ENCODE results near the gene BNC2. TPM values are rescaled to one million over a fixed set of nuclear protein-coding genes. Genes with fewer than 3 reads are reported as not detected.

The BNC2 gene
- total RNA-seq, 1 donor = 53.9 TPM

DNA sequence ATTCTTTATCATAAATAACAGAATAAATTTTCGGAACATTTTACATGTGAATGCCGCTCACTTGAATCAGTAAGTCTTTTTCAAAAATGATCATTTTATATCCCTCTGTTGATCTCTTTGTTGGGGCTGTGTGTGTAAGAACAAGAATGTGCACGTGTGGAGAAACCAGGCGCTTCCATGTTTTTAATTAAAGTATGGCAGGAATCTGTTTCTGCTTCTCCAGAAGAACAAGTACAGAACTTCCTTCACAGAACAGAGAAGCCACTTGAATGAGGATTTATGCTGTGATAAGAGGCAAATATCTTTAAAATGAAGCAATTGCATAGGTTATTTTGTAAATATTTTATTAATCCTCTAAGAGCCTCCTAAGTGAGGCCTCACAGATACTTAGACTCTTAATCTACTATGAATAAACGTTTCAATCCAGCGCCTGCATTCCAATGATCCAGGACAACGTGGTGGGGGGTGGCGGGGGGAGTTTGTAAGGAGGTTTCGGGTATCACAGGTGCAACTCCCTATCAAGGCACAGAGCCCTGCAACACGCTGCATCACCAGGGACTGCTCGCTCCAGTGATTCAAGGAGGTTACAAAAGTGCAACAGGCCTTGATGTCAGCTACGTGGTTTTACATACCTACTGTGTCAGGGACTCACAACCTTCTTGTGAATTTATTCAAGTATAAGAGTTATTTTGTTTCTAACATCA is 409.2 kb downstream of the BNC2 start:
- Histone ChIP-seq H4K20me1 (ENCODE audit: insufficient read depth, low read length) (peaks cover 17% of the 10 kb centered on the region), H3K4me3 (ENCODE audit: insufficient read depth, low read length) (no peak overlapping the region), H3K79me2 (ENCODE audit: insufficient read depth, low read length) (peaks cover 38% of the 10 kb centered on the region), H3K27ac (ENCODE audit: low read depth, low read length) (no peak overlapping the region), H3K9me3 (ENCODE audit: low read depth, low read length) (no peaks in the 10 kb centered on the region), H3K4me1 (ENCODE audit: insufficient read depth, low read length) (peaks cover 9% of the 10 kb centered on the region), H2AFZ (ENCODE audit: low read length) (no peak overlapping the region), H3K36me3 (ENCODE audit: insufficient read depth, low read length) (no peaks in the 10 kb centered on the region), H3K4me2 (ENCODE audit: insufficient read depth, low read length) (no peak overlapping the region), H3K27me3 (ENCODE audit: insufficient read depth, low read length) (no peaks in the 10 kb centered on the region)
- DNase-seq (ENCODE audit: insufficient read length, low spot score, missing footprints) = no peak
- TF ChIP-seq, protein P1, sequence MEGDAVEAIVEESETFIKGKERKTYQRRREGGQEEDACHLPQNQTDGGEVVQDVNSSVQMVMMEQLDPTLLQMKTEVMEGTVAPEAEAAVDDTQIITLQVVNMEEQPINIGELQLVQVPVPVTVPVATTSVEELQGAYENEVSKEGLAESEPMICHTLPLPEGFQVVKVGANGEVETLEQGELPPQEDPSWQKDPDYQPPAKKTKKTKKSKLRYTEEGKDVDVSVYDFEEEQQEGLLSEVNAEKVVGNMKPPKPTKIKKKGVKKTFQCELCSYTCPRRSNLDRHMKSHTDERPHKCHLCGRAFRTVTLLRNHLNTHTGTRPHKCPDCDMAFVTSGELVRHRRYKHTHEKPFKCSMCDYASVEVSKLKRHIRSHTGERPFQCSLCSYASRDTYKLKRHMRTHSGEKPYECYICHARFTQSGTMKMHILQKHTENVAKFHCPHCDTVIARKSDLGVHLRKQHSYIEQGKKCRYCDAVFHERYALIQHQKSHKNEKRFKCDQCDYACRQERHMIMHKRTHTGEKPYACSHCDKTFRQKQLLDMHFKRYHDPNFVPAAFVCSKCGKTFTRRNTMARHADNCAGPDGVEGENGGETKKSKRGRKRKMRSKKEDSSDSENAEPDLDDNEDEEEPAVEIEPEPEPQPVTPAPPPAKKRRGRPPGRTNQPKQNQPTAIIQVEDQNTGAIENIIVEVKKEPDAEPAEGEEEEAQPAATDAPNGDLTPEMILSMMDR (IDR thresholded peaks at IDR 0.05; ENCODE audit: extremely low read depth, low read depth, low read length) = no peak

DNA sequence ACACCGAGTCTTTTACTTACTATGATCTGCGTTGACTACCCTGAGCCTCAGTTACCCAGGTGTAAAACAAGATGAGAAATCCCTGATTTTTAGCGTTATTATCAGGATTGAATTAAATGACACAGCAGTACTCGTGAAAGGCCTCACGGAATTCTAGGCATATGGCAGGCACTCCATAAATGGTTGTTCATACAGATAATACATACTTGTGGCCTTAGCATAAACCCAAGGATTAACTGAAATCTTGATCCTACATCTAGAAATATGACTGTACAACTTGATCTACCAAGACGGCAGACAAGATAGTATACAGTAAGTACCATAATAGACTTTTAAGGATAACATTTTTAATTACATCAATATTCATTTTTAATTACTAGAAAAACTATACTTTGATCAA is 409.8 kb downstream of the BNC2 start:
- TF ChIP-seq, protein P1 (IDR thresholded peaks at IDR 0.05; ENCODE audit: extremely low read depth, low read depth, low read length) = no peak
- Histone ChIP-seq H3K4me1 (ENCODE audit: insufficient read depth, low read length) (peaks cover 9% of the 10 kb centered on the region), H3K4me2 (ENCODE audit: insufficient read depth, low read length) (no peak overlapping the region), H4K20me1 (ENCODE audit: insufficient read depth, low read length) (peaks cover 17% of the 10 kb centered on the region), H3K27ac (ENCODE audit: low read depth, low read length) (no peak overlapping the region), H2AFZ (ENCODE audit: low read length) (no peak overlapping the region), H3K4me3 (ENCODE audit: insufficient read depth, low read length) (no peak overlapping the region), H3K27me3 (ENCODE audit: insufficient read depth, low read length) (no peaks in the 10 kb centered on the region), H3K79me2 (ENCODE audit: insufficient read depth, low read length) (peaks cover 41% of the 10 kb centered on the region), H3K36me3 (ENCODE audit: insufficient read depth, low read length) (no peaks in the 10 kb centered on the region), H3K9me3 (ENCODE audit: low read depth, low read length) (no peaks in the 10 kb centered on the region)
- no peak for DNase-seq (ENCODE audit: insufficient read length, low spot score, missing footprints)

DNA sequence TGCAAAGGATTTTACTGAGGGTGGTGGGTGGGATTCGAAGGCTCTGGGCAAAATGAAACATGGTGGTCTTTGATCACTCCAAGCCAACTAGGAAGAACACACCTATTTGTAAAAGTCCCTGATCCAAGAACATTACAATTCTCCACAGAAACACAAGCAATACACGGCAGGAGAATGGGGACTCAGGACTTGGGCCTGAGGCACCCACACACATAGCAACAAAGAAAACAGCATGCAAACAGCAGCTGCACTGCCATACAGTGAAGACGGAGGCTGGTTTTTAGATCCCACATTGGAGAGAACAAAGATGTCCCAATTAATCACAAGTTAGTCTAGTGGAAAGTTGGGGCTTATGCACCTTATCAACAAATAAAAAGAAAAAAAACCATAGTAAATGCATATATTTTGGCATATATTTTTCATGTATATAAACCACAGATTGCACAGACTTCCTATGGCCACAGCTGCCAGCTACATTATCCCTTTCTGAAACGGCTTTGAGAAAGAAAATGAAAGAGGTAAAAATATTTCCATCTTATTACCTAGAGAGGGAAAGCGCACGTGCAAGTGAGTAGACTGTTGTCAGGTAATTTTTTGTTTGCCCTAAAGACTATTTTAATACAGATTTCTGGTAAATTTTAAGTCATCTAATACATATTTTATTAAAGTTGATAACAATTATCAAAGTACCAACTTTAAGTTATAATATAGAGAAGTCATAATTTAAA is 410.9 kb downstream of the BNC2 start:
- H3K27ac ChIP-seq (ENCODE audit: low read depth, low read length) = peak overlapping the region; percentile 1

More for the DNA sequence above, 410.9 kb downstream of the BNC2 start:
- Histone ChIP-seq H3K36me3 (ENCODE audit: insufficient read depth, low read length) (no peaks in the 10 kb centered on the region), H3K4me2 (ENCODE audit: insufficient read depth, low read length) (no peak overlapping the region), H3K27me3 (ENCODE audit: insufficient read depth, low read length) (no peaks in the 10 kb centered on the region), H2AFZ (ENCODE audit: low read length) (no peak overlapping the region), H4K20me1 (ENCODE audit: insufficient read depth, low read length) (peaks cover 17% of the 10 kb centered on the region), H3K79me2 (ENCODE audit: insufficient read depth, low read length) (peaks cover 36% of the 10 kb centered on the region), H3K9me3 (ENCODE audit: low read depth, low read length) (no peaks in the 10 kb centered on the region), H3K4me3 (ENCODE audit: insufficient read depth, low read length) (no peak overlapping the region), H3K4me1 (ENCODE audit: insufficient read depth, low read length) (peaks cover 9% of the 10 kb centered on the region)
- no peak for DNase-seq (ENCODE audit: insufficient read length, low spot score, missing footprints)
- TF ChIP-seq, protein P1 (IDR thresholded peaks at IDR 0.05; ENCODE audit: extremely low read depth, low read depth, low read length) = no peak
